ENCODE measurements around the gene TNNC1. TPM values are rescaled to one million over a fixed set of nuclear protein-coding genes. Genes with fewer than 3 reads are reported as not detected.

Gene TNNC1
- total RNA-seq, 1 donor from 2014 or later = 0.67 TPM

DNA sequence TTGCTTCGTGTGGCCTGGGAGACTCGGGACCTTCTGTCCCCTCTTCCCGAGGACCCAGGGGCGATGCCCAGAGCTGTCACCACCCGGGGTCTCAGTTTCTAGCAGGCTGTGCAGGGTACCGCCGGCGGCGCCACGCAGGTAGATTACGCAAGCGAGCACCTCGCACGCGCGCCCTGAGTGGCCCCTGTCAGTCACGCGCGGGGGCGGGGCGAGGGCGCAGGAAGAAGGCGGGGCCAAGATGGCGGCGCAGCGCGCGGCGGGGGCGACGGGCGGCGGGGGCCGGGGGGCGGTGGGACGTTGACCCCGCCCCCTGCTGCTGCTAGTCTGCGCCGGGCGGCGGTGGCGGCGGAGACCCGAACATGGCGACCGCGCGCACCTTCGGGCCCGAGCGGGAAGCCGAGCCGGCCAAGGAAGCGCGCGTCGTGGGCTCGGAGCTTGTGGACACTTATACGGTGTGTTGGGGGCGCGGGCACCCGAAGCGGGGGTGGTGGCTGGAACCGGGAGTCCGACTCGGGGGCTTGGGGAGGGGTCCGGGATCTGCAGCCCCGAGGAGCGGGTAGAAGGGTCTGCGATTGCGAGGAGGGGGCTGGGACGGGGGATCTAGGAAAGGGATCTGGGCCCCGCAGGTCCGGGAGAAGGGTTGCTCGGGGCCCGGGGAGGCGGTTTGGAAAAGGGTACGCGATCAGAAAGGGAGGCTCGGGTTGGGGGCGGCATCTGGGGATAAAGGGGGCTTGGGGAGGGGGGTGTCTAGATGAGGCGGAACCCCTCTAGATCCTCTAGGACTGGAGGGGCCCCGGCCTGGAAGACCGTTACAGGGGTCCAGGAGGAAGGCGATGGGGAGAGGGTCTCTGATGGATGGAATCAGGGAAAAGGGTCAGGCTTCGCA lies 1.7 kb upstream of the TNNC1 start, which contains the start of gene NISCH:
Gene NISCH, plus strand, starts transcription at position 322 of the 886 bp plus-strand sequence. Its CDS starts 38 bp downstream, at position 360.
- peaks cover 9% of the 10 kb centered on the region for H3K27me3 Mint-ChIP-seq (ENCODE audit: unreplicated experiment)
- TF ChIP-seq CTCF (IDR thresholded peaks at IDR 0.05; ENCODE audit: unreplicated experiment) = no peak
- H3K36me3 Mint-ChIP-seq (ENCODE audit: low read depth, unreplicated experiment) = peaks cover 26% of the 10 kb centered on the region
- H3K4me1 Mint-ChIP-seq (ENCODE audit: unreplicated experiment) = peaks cover 32% of the 10 kb centered on the region
- peak within 1 kb of the TSS; percentile 89 for H3K27ac Mint-ChIP-seq (ENCODE audit: unreplicated experiment)
- peak within 1 kb of the TSS; percentile 100 for H3K4me3 Mint-ChIP-seq (ENCODE audit: unreplicated experiment)
- H3K9me3 Mint-ChIP-seq (ENCODE audit: unreplicated experiment) = no peaks in the 10 kb centered on the region
- DNase-seq (ENCODE audit: low spot score) = peak; percentile 93

- peaks cover 32% of the 10 kb centered on the region for H3K4me1 Mint-ChIP-seq (ENCODE audit: unreplicated experiment)
- H3K27ac Mint-ChIP-seq (ENCODE audit: unreplicated experiment) = peak overlapping the region; percentile 74
- DNase-seq (ENCODE audit: low spot score) = no peak
- H3K9me3 Mint-ChIP-seq (ENCODE audit: unreplicated experiment) = no peaks in the 10 kb centered on the region
- peak overlapping the region; percentile 92 for H3K4me3 Mint-ChIP-seq (ENCODE audit: unreplicated experiment)
- H3K36me3 Mint-ChIP-seq (ENCODE audit: low read depth, unreplicated experiment) = peaks cover 22% of the 10 kb centered on the region
- TF ChIP-seq CTCF (IDR thresholded peaks at IDR 0.05; ENCODE audit: unreplicated experiment) = no peak
- peaks cover 9% of the 10 kb centered on the region for H3K27me3 Mint-ChIP-seq (ENCODE audit: unreplicated experiment)
Observed at GRCh38 chr3:52454938-52455282, 1.1 kb upstream of the TNNC1 start.

GRCh38 chr3:52454250-52454937 lies 553 bp upstream of the TNNC1 start:
- peaks cover 22% of the 10 kb centered on the region for H3K36me3 Mint-ChIP-seq (ENCODE audit: low read depth, unreplicated experiment)
- no peaks in the 10 kb centered on the region for H3K9me3 Mint-ChIP-seq (ENCODE audit: unreplicated experiment)
- no peak for TF ChIP-seq CTCF (IDR thresholded peaks at IDR 0.05; ENCODE audit: unreplicated experiment)
- peak overlapping the region; percentile 92 for H3K4me3 Mint-ChIP-seq (ENCODE audit: unreplicated experiment)
- no peak for DNase-seq (ENCODE audit: low spot score)
- peak overlapping the region; percentile 74 for H3K27ac Mint-ChIP-seq (ENCODE audit: unreplicated experiment)
- peaks cover 9% of the 10 kb centered on the region for H3K27me3 Mint-ChIP-seq (ENCODE audit: unreplicated experiment)
- H3K4me1 Mint-ChIP-seq (ENCODE audit: unreplicated experiment) = peaks cover 32% of the 10 kb centered on the region

DNA sequence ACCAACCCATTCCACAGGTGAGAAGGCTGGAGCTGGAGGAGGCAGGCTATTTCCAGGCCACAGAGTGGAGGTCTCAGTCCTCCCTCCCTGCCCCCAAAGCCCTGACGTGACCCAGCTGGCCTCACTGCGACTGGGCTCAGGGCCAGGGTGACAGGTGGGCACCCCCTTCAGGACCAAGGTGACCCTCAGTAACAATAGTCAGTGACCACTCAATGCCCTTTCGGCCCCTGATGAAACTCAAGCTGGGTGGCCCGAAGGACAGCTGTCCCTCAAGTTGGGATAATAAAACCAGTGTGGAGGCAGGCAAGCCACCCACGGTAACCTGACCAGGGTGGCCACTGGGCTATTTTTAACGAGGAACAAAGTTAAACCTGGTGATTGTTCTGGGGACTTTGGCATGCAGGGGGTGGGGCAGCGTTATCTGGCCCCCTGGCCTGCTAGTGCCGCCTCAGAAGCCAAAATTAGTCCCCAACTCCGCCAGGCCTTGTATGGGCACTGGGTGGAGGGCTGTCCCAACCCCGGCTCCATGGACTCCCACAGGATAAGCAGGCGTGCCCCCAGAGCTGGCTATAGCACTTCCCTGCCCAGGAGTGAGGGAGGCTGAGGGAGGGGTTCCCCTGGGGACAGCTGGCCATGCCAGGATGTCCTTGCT lies 1.1 kb downstream of the TNNC1 start:
- TF ChIP-seq CTCF (IDR thresholded peaks at IDR 0.05; ENCODE audit: unreplicated experiment) = no peak
- Mint-ChIP-seq H3K27ac (ENCODE audit: unreplicated experiment) (no peak overlapping the region), H3K27me3 (ENCODE audit: unreplicated experiment) (peaks cover 17% of the 10 kb centered on the region), H3K36me3 (ENCODE audit: low read depth, unreplicated experiment) (peaks cover 16% of the 10 kb centered on the region), H3K4me3 (ENCODE audit: unreplicated experiment) (no peak overlapping the region), H3K9me3 (ENCODE audit: unreplicated experiment) (no peaks in the 10 kb centered on the region), H3K4me1 (ENCODE audit: unreplicated experiment) (peaks cover 40% of the 10 kb centered on the region)
- no peak for DNase-seq (ENCODE audit: low spot score)
